ENCODE results near the gene FTSJ3.

The FTSJ3 gene

GRCh38 chr17:63786117-63786516, 41.3 kb downstream of the FTSJ3 start:
- no peak for DNase-seq

GRCh38 chr17:63785556-63785955, 41.9 kb downstream of the FTSJ3 start:
- DNase-seq = no peak

GRCh38 chr17:63783522-63783921, 43.9 kb downstream of the FTSJ3 start:
- no peak for DNase-seq

GRCh38 chr17:63780928-63781327, 46.5 kb downstream of the FTSJ3 start:
- DNase-seq = no peak

GRCh38 chr17:63780507-63780906, 47.0 kb downstream of the FTSJ3 start:
- DNase-seq = no peak

- no peak for DNase-seq
These were observed 52.0 kb downstream of the FTSJ3 start for GRCh38 chr17:63775420-63775819.

- peak; percentile 19 for DNase-seq
These were observed 52.5 kb downstream of the FTSJ3 start for GRCh38 chr17:63774969-63775265.

GRCh38 chr17:63774141-63774968, 53.1 kb downstream of the FTSJ3 start, which contains the start of gene DDX42:
DDX42 (plus strand) TSS chr17:63774170; CDS start chr17:63787050, 12,880 bp downstream.
- no peak for DNase-seq

GRCh38 chr17:63773272-63774140, 54.0 kb downstream of the FTSJ3 start, which contains the start of gene CCDC47:
CCDC47 (minus strand) TSS chr17:63773597; CDS start chr17:63766175, 7,422 bp downstream.
- peak; percentile 99 for DNase-seq

GRCh38 chr17:63772801-63773271, 54.6 kb downstream of the FTSJ3 start:
- no peak for DNase-seq

Measured in CD4-positive, alpha-beta T cell treated with Interleukin-10 for 1 hour (primary cell).